Activated CD8-positive, alpha-beta memory T cell treated with anti-CD3 and anti-CD28 coated beads for 24 hours (primary cell): ENCODE measurements around the gene VOPP1.
"Not testable (repeated sequence)": the region's sequence is repeated elsewhere in the genome, so short reads cannot be mapped to it uniquely, and the experiment has no call there.

Experiments
- DNase-seq: peaks from one replicate; pipeline ENCODE4 v3.0.0-alpha.2; 2020

The VOPP1 gene, protein sequence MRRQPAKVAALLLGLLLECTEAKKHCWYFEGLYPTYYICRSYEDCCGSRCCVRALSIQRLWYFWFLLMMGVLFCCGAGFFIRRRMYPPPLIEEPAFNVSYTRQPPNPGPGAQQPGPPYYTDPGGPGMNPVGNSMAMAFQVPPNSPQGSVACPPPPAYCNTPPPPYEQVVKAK

DNA sequence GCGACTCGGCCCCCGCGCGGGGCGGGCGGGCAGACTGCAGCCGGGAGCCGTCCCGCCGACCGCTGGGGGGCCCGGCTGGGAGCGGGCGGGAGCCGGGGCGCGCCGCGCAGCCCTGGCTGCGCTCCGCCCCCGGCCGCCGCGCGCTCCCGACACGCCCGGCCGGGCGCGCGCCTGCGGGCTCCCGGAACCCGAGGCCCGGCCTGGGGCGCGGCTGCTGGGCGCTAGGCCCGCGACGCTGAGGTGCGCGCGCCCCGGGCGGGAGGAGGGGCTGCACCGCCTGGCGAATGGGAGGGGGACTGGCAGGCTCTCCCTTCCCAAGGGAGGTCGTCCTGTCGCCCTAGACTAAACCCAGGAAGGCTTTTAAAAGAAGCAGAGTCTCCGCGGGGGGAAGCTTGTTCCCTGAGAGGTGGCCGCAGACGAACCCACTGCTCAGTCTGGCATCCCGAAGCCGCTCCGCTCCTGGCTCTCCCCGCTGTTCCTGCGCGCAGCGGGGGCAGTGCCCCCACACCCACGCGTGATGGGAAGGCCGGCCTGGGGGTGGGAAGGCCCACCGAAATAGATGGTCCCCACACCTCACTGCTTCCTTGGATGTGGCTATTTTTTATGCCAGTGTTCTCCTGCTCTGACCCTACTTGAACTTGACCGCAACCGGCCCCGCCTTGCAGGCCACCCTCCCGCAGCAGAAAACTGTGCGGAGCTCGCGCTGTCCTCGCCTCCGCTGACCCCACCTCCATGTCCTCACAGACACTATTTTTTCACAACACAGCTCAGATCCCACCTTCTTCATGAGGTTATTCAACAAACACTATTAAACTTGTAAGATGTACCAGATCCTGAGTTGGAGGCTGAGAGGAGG, at the start of gene VOPP1:
TSS of gene VOPP1 (minus strand) at position 125 of the 856 bp plus-strand sequence. CDS start 178 bp downstream, outside the sequence.
- DNase-seq: peak; percentile 83

- no peak for DNase-seq
Measured at GRCh38 chr7:55618913-55619312, 46.6 kb upstream of the VOPP1 start.

DNA sequence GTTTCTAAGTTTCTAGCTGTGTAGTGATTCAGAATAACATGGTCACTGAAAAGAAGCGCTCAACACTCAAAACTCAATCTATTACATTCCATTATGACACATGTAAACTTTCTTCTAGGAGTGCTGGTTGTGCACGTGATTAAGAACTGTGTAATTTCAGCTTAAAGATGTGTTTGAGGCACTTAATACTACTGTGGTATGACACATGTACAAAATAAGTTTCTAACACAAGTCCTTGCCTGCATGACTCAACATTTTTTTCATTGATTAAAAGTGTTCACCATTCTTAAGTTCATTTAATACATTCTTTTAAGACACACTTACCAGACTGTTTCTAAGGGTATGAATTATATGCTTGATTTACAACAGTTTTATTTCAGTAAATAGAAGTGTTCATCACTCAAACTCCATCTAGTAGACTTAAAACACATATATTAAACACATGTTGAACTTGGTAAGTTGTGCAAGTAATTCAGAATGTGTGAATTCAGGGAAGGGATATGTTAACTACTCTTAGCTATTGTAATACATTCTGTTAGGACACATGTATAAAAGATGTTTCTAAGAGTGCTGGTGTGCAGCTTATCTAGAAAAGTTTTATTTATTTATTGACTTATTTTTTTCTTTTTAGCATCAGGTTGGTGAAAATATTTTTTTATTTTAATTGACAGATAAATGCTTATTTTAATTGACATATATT, 42.2 kb upstream of the VOPP1 start:
- not testable (repeated sequence) for DNase-seq

- not testable (repeated sequence) for DNase-seq
Measured at GRCh38 chr7:55609726-55610125, 37.4 kb upstream of the VOPP1 start.

- DNase-seq: not testable (repeated sequence)
Measured at GRCh38 chr7:55605661-55606060, 33.4 kb upstream of the VOPP1 start.

DNA sequence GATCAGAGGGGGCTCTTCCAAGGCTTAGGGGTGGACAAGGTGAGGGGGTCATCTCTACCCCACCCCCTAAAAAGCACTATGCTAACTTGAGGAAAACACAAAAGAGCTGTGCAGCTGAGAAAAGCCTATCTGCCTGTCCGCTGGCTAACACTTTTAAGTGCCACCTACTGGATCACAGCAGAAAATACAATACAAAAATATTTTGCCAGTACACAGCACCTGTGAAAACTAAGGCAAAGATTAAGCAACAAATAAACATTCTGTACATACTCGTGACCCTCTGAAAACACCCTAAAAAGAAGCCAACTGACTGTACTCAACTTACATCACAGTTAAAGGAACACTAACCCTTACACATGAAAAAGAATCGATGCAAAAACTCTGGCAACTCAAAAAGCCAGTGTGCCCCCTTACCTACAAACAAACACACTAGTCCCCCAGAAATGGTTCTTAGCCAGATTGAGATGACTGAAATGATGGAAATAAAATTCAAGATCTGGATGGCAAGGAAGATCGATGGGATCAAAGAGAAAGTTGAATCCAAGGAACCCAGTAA, 25.7 kb upstream of the VOPP1 start:
- not testable (repeated sequence) for DNase-seq

DNA sequence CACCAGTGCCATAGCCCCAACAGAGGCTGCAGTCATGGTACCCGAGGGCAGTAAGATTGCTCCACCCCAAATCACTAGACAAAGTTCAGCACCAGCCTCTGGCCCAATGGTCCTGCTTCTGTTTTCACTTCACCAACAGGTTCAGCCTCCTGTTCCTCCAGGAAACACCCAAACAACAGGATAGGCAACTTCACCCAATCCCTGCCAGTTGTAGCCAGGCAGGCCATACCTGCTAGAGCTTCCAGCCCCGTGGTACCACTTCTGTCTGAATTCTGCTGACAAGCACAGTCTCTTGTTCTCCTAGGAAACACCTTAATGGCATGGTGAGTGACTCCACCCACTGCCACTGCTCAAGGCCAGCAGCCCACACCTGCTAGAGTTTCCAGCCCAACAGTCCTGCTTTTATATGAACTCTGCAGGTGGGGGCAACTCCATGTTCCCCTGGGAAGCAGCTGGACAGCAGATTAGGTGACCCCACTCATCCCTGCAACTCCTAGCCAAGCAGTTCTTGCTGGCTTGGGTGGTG, 25.0 kb upstream of the VOPP1 start:
- DNase-seq: not testable (repeated sequence)

GRCh38 chr7:55595511-55595910, 23.2 kb upstream of the VOPP1 start:
- no peak for DNase-seq

DNA sequence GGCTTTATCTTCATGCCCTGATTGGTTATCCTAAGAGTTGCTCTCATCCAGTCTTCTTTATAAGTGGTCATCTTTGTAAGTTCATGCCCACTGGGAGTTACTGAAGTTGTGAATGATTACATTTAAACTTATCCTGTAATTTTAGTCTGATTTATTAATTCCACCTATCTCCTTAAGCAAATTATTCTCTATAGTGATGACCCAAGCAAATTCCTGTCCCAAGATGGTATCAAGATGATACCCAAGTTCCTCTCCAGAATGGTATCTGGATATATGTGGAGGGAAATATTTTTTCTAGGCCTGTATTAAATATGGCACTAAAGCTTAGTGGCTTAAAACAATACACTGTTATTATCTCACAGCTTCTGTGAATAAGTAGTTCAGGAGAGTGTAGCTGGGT, 22.6 kb upstream of the VOPP1 start:
- DNase-seq: no peak

DNA sequence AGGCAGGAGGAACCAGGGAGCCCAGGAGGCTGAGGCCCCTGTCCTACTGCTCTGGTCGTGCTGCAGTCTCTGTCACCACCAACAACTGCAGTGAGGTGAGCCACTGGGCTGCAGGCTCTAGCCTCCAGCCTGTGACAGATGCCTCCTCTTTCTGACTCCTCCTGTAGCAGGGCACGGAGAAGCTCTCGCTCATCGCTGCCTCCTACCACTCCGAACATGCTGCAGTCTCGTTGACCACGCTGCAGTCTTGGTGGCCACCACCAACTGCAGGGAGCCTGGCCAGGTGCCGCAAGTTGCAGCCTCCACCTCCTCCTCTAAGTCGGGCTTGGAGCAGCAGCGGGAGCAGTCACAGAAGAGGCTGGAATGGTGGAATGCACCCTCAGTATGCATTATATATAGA, 22.1 kb upstream of the VOPP1 start:
- DNase-seq: no peak

- DNase-seq: peak; percentile 91
Measured at GRCh38 chr7:55593515-55594318, 21.4 kb upstream of the VOPP1 start.

DNA sequence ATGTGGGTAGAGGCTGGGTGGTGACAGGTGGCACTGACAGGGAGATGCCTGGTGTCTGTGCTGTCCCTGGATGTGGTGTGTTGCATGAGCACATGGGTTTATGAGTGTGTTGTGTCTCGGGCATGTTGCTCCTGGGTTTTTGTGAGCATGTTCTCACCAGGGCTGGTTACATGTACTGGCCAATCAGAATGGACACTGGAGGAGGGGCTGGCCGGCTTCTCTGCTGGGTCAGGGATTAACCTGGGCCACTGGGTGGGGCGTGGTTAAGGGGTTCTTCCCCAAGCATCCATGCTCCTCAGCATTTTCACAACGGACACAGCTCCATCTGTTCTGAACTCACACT, 20.8 kb upstream of the VOPP1 start:
- DNase-seq: no peak

DNA sequence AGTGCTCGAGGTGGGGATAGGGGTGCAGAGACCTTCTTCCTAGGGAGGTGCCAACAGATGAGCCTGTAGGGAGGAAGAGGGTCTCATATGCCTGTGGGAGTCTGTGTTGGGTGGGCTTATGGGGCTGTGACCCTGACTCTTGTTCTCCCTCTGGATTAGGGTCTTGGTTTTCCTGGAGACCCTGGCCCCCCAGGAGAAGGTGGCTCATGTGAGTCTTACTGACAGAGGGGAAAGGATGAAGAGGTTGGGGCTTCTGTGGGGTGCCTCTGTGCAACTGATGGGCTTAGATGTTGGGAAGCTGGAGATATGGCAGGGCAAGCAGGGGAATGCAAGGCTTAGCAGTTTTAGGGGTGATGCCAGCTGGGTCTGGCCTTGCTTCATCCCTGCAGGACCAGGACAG, 20.2 kb upstream of the VOPP1 start:
- DNase-seq: no peak

- no peak for DNase-seq
Measured at GRCh38 chr7:55591282-55591931, 19.1 kb upstream of the VOPP1 start.

- DNase-seq: no peak
Measured at GRCh38 chr7:55590517-55591281, 18.4 kb upstream of the VOPP1 start.

DNA sequence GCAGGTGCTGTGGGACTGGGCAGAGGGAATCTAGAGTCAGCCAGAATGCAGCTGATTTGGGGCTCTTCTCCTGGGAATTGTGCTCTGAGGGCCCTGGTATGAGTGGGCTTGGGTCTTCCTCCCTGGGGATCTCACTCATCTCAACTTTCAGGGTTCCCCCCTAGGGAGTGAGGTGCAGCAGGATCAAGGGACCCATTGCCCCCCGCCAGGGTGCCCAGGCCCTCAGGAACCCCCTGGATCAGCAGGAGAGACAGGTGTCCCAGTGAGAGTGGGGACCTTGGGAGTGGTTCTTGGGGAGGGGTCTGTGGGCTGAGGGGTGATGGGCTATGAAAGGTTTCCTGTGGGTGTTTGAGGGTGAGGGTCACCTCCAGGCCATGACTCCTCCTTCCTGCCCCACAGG, 17.6 kb upstream of the VOPP1 start:
- DNase-seq: no peak

- DNase-seq: no peak
Measured at GRCh38 chr7:55588976-55589604, 16.8 kb upstream of the VOPP1 start.

DNA sequence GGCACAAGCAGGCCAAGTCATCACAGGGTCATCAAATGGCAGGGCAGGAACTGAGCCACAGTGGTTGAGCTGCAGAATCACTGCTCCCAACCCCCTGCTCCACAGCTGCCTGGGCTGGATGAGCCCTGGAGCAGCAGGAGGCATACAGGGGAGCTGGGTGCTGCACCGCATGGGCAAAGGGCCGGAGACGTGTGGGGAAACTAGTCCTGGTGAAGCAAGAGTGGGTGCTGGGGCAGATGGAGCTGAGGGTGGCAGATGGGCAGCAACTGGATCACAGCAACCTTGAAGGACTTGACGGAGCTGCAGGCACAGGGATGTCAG, 16.0 kb upstream of the VOPP1 start:
- no peak for DNase-seq

DNA sequence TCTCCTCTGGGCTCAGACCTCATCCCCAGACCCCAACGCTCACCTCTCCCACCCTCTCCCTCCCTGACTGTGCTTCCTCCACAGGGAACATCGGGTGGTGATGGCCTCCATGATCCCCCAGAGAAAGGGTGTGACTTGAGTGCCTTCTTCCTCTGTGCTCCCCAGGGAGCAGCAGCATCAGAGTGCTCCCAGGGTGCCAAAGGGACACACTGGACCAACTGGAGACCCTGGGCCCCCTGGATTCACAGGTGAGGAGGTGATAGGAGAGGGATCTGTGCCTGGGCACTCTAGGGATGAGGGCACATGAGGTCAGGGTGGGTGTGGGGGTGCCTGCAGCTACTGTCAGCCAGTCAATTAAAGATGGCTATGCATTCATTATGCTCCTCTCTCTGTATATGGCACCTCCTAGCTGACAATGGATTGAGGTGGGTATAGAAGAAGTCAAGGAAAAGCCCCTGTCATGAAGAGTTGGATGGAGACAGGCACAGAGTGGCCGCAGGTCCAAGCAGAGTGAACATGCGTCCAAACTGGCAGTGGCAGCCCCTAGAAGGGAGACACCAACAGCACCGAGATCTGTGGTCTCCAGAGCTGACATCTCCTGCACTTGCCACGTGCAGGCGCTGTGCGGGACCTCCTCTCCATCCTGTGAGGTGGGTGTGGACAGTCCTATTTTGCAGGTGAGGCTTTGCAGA, 15.5 kb upstream of the VOPP1 start:
- no peak for DNase-seq

DNA sequence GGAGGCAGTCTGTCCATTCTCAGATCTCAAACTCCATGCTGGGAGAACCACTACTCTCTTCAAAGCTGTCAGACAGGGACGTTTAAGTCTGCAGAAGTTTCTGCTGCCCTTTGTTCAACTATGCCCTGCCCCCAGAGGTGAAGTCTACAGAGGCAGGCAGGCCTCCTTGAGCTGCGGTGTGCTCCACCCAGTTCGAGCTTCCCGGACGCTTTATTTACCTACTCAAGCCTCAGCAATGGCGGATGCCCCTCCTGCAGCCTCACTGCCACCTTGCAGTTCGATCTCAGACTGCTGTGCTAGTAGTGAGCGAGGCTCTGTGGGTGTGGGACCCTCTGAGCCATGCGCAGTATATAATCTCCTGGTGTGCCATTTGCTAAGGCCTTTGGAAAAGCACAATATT, 10.4 kb upstream of the VOPP1 start:
- not testable (repeated sequence) for DNase-seq
